Kidney (tissue), 14 donors: Measurements from ENCODE around the gene SFSWAP. TPM values are rescaled to one million over a fixed set of nuclear protein-coding genes. Genes with fewer than 3 reads are reported as not detected.

Experiments
- DNase-seq, 5 donors: peaks; one replicate each; pipeline ENCODE4 v3.0.0-alpha.2; 2013 to 2020
- FAIRE-seq: peaks from 2 replicates; lab custom pipeline; 2012; peaks lifted over from hg19 to GRCh38; lab: Jason Lieb, UNC
- H3K27ac ChIP-seq, 2 donors: one replicate each; pipeline ENCODE4 v1.7.0; 2013; ENCODE audit warnings: low read depth in 2 of 2, low read length in 2 of 2, inconsistent platforms in 1 of 2
- H3K27me3 ChIP-seq: one replicate; pipeline ENCODE4 v1.7.1; 2013; ENCODE audit warnings: low read length, inconsistent platforms; ENCODE audit not compliant: control insufficient read depth, insufficient read depth
- H3K36me3 ChIP-seq, 3 donors: one replicate each; pipeline versions ENCODE4 v1.7.0 to v1.7.1; 2013; ENCODE audit warnings: low read length in 3 of 3, control low read depth in 1 of 3, inconsistent platforms in 1 of 3; ENCODE audit not compliant: insufficient read depth in 3 of 3, control insufficient read depth in 2 of 3
- H3K4me1 ChIP-seq, 3 donors: one replicate each; pipeline versions ENCODE4 v1.7.0 to v1.7.1; 2013; ENCODE audit warnings: low read length in 3 of 3, inconsistent platforms in 1 of 3, low read depth in 1 of 3; ENCODE audit not compliant: control insufficient read depth in 2 of 3, insufficient read depth in 2 of 3
- H3K4me3 ChIP-seq, 3 donors: one replicate each; pipeline versions ENCODE4 v1.7.0 to v1.8.1; 2013; ENCODE audit warnings: low read length in 3 of 3, control low read depth in 1 of 3, inconsistent platforms in 1 of 3
- H3K9ac ChIP-seq, 3 donors: one replicate each; pipeline versions ENCODE4 v1.7.0 to v1.7.1; 2013; ENCODE audit warnings: low read length in 3 of 3, control low read depth in 1 of 3, inconsistent platforms in 1 of 3
- H3K9me3 ChIP-seq, 3 donors: one replicate each; pipeline versions ENCODE4 v1.7.0 to v1.7.1; 2013; ENCODE audit warnings: low read length in 3 of 3, control low read depth in 1 of 3, inconsistent platforms in 1 of 3; ENCODE audit not compliant: control insufficient read depth in 2 of 3, insufficient read depth in 1 of 3
- intact Hi-C: fragments of 100-400 bp; cut with DNase I; formaldehyde crosslinking; loops from one replicate; pipeline ENCODE4 v1.11.1; 2022
- polyA plus RNA-seq: library from polyadenylated mRNA; stranded (reverse); fragments of 350-450 nt; fragmentation: Illumina TruSeq; extraction: RNeasy Lipid Tissue Mini Kit (QIAGEN cat#74804); gene quantifications from one replicate; pipeline ENCODE4 v1.2.3, GENCODE V29; 2014; ENCODE audit warnings: low read depth, low replicate concordance; ENCODE audit not compliant: insufficient read depth
- total RNA-seq: library from RNA; stranded (reverse); fragmentation: NEBNext Ultra II Directional; extraction: Animal tissue kit (Norgen Biotek cat#: 25700); gene quantifications from one replicate; pipeline ENCODE4 v1.2.1, GENCODE V29; 2021
- TF ChIP-seq, protein P1 (sequence below): IDR thresholded peaks from 3 replicates; pipeline ENCODE4 v1.5.1; 2012; ENCODE audit warnings: mild to moderate bottlenecking, moderate library complexity, borderline replicate concordance; ENCODE audit not compliant: insufficient read depth; ENCODE audit errors: extremely low read depth
- donor health status: control.
- donor health status: control.
- donor health status: control.
- donor health status: control.
- donor health status: control.
- donor health status: DM: yes; HTN: yes; CAD: no.
- donor health status: Normal renal cell carcinoma (clear cell type).

Gene SFSWAP
- total and polyA plus RNA-seq, 2 donors from 2014 or later, result 13.9 to 46.2 TPM

- intact Hi-C loops, result no loop called here
- TF ChIP-seq, protein P1, sequence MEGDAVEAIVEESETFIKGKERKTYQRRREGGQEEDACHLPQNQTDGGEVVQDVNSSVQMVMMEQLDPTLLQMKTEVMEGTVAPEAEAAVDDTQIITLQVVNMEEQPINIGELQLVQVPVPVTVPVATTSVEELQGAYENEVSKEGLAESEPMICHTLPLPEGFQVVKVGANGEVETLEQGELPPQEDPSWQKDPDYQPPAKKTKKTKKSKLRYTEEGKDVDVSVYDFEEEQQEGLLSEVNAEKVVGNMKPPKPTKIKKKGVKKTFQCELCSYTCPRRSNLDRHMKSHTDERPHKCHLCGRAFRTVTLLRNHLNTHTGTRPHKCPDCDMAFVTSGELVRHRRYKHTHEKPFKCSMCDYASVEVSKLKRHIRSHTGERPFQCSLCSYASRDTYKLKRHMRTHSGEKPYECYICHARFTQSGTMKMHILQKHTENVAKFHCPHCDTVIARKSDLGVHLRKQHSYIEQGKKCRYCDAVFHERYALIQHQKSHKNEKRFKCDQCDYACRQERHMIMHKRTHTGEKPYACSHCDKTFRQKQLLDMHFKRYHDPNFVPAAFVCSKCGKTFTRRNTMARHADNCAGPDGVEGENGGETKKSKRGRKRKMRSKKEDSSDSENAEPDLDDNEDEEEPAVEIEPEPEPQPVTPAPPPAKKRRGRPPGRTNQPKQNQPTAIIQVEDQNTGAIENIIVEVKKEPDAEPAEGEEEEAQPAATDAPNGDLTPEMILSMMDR, result no peak
These were observed 43.3 kb downstream of the SFSWAP start for GRCh38 chr12:131754184-131754583.

GRCh38 chr12:131755305-131756113 is 44.6 kb downstream of the SFSWAP start:
- peak in 2 of 5 donors; percentile 16 to 17 for DNase-seq
- H3K27ac ChIP-seq, result no peak overlapping the region
- no peak overlapping the region for H3K9ac ChIP-seq
- FAIRE-seq, result no peak
- no peaks in the 10 kb centered on the region for H3K9me3 ChIP-seq
- H3K4me1 ChIP-seq, result no peaks in the 10 kb centered on the region
- H3K36me3 ChIP-seq, result peaks cover 9 to 64% (median 34%) of the 10 kb centered on the region in 3 donors
- no peak overlapping the region for H3K4me3 ChIP-seq
- H3K27me3 ChIP-seq, result no peaks in the 10 kb centered on the region
- intact Hi-C loops, result no loop called here
- TF ChIP-seq, protein P1, result no peak

More at GRCh38 chr12:131754184-131754583, 43.3 kb downstream of the SFSWAP start:
- Histone ChIP-seq H3K27ac (no peak overlapping the region), H3K27me3 (no peaks in the 10 kb centered on the region), H3K36me3 (peaks cover 9 to 65% (median 34%) of the 10 kb centered on the region in 3 donors), H3K4me3 (no peak overlapping the region), H3K4me1 (no peaks in the 10 kb centered on the region), H3K9me3 (no peaks in the 10 kb centered on the region), H3K9ac (no peak overlapping the region)
- FAIRE-seq (no peak), DNase-seq (no peak)

- DNase-seq, result no peak
- Histone ChIP-seq H3K27ac (no peak overlapping the region), H3K4me1 (no peaks in the 10 kb centered on the region), H3K27me3 (no peaks in the 10 kb centered on the region), H3K9me3 (no peaks in the 10 kb centered on the region), H3K4me3 (no peak overlapping the region), H3K36me3 (peaks cover 9 to 62% (median 34%) of the 10 kb centered on the region in 3 donors), H3K9ac (no peak overlapping the region)
- intact Hi-C loops, result no loop called here
- no peak for FAIRE-seq
- TF ChIP-seq, protein P1, result no peak
These were observed 45.6 kb downstream of the SFSWAP start for GRCh38 chr12:131756441-131756840.
